Erythroblast (primary cell): ENCODE data around the gene FCHSD2.
"Not testable (repeated sequence)": the region's sequence is repeated elsewhere in the genome, so short reads cannot be mapped to it uniquely, and the experiment has no call there.

Source experiments
- GATA1 ChIP-seq: IDR thresholded peaks from 2 replicates; pipeline ENCODE4 v1.6.1; 2011; ENCODE audit warnings: low read depth, mild to moderate bottlenecking, control low read depth, low read length, moderate library complexity
- POLR2A ChIP-seq: IDR thresholded peaks from 2 replicates; pipeline ENCODE4 v1.6.1; 2011; ENCODE audit warnings: mild to moderate bottlenecking, low read length

GRCh38 chr11:73132349-73132748 lies 9.8 kb downstream of the FCHSD2 start:
- not testable (repeated sequence) for TF ChIP-seq POLR2A, GATA1
